Brain microvascular endothelial cell (primary cell): Measurements from ENCODE around the gene EXOC5.
"Not testable (repeated sequence)": the region's sequence is repeated elsewhere in the genome, so short reads cannot be mapped to it uniquely, and the experiment has no call there.

Experiments used
- DNase-seq: peaks from one replicate; pipeline ENCODE4 v3.0.0-alpha.2; 2020
- H3K27ac ChIP-seq: fragments of 250-450 bp; sonication (Bioruptor Pico); 2 replicates; pipeline ENCODE4 v1.5.1; 2020; ENCODE audit warnings: mild to moderate bottlenecking, moderate library complexity
- H3K27me3 ChIP-seq: fragments of 250-450 bp; sonication (Bioruptor Pico); replicated peaks from 2 replicates; pipeline ENCODE4 v1.5.1; 2020; ENCODE audit warnings: mild to moderate bottlenecking
- H3K36me3 ChIP-seq: fragments of 250-450 bp; sonication (Bioruptor Pico); replicated peaks from 2 replicates; pipeline ENCODE4 v1.5.1; 2020; ENCODE audit warnings: mild to moderate bottlenecking
- H3K4me3 ChIP-seq: 2 replicates; pipeline ENCODE4 v1.5.1; 2011; ENCODE audit warnings: low read depth, mild to moderate bottlenecking, control low read depth, low read length, moderate library complexity
- in situ Hi-C: cut with HindIII; loops from 2 replicates; pipeline ENCODE4 v1.10.0; 2017; ENCODE audit warnings: low sequenced_read_pairs, low pct_ligation_motif_present
- TF ChIP-seq, protein P1 (sequence below): IDR thresholded peaks from 2 replicates; pipeline ENCODE4 v1.5.1; 2011; ENCODE audit warnings: low read depth, mild to moderate bottlenecking, moderate library complexity, low read length, control low read depth, inconsistent platforms; ENCODE audit errors: missing control alignments

EXOC5 gene

GRCh38 chr14:57245941-57246340 is 22.8 kb downstream of the EXOC5 start:
- TF ChIP-seq, protein P1, sequence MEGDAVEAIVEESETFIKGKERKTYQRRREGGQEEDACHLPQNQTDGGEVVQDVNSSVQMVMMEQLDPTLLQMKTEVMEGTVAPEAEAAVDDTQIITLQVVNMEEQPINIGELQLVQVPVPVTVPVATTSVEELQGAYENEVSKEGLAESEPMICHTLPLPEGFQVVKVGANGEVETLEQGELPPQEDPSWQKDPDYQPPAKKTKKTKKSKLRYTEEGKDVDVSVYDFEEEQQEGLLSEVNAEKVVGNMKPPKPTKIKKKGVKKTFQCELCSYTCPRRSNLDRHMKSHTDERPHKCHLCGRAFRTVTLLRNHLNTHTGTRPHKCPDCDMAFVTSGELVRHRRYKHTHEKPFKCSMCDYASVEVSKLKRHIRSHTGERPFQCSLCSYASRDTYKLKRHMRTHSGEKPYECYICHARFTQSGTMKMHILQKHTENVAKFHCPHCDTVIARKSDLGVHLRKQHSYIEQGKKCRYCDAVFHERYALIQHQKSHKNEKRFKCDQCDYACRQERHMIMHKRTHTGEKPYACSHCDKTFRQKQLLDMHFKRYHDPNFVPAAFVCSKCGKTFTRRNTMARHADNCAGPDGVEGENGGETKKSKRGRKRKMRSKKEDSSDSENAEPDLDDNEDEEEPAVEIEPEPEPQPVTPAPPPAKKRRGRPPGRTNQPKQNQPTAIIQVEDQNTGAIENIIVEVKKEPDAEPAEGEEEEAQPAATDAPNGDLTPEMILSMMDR, result no peak
- H3K4me3 ChIP-seq, result no peak overlapping the region
- in situ Hi-C loops, result no loop called here
- DNase-seq, result peak; percentile 19
- no peak overlapping the region for H3K27ac ChIP-seq
- H3K36me3 ChIP-seq, result peaks cover 9% of the 10 kb centered on the region
- no peaks in the 10 kb centered on the region for H3K27me3 ChIP-seq

GRCh38 chr14:57244106-57244505 is 24.6 kb downstream of the EXOC5 start:
- Histone ChIP-seq H3K36me3 (peaks cover 9% of the 10 kb centered on the region), H3K27ac (no peak overlapping the region)

GRCh38 chr14:57243320-57243719 is 25.4 kb downstream of the EXOC5 start:
- TF ChIP-seq, protein P1, result no peak
- peaks cover 9% of the 10 kb centered on the region for H3K36me3 ChIP-seq

More at GRCh38 chr14:57244106-57244505, 24.6 kb downstream of the EXOC5 start:
- DNase-seq, result no peak
- Histone ChIP-seq H3K27me3 (no peaks in the 10 kb centered on the region), H3K4me3 (no peak overlapping the region)
- TF ChIP-seq, protein P1, result no peak
- in situ Hi-C loops, result no loop called here

GRCh38 chr14:57240115-57240514 is 28.6 kb downstream of the EXOC5 start:
- in situ Hi-C loops, H3K4me3 ChIP-seq, H3K36me3 ChIP-seq, H3K27me3 ChIP-seq, H3K27ac ChIP-seq, DNase-seq: not testable (repeated sequence)

More at GRCh38 chr14:57243320-57243719, 25.4 kb downstream of the EXOC5 start:
- in situ Hi-C loops, result no loop called here
- DNase-seq, result no peak
- Histone ChIP-seq H3K27ac (no peak overlapping the region), H3K4me3 (no peak overlapping the region), H3K27me3 (no peaks in the 10 kb centered on the region)

DNA sequence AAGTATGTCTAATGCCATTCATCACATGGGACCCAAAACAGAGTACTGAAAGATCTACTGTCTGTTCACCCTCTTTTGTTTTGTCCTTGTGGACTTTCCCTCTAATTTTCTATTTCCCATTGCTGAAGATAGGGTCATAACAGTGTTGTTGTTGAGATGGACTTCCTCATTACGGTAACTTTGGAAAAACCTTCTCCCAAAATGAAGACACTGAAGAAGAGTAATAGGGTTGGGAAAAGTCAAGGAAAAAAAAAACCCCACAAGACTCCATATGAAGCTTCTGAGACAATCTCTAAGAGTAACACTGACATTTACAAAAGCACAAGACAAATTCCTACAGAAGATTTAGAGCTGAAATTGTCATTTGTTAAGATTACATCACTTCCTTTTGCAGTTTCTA is 36.7 kb downstream of the EXOC5 start:
- Histone ChIP-seq H3K4me3 (no peak overlapping the region), H3K36me3 (peaks cover 15% of the 10 kb centered on the region), H3K27me3 (no peaks in the 10 kb centered on the region), H3K27ac (no peak overlapping the region)
- in situ Hi-C loops, result no loop called here
- DNase-seq, result no peak
- TF ChIP-seq, protein P1, result no peak

GRCh38 chr14:57228320-57228719 is 40.4 kb downstream of the EXOC5 start:
- in situ Hi-C loops, H3K4me3 ChIP-seq, H3K27me3 ChIP-seq, DNase-seq, H3K27ac ChIP-seq: not testable (repeated sequence)
- H3K36me3 ChIP-seq, result peaks cover 15% of the 10 kb centered on the region

GRCh38 chr14:57227083-57227482 is 41.6 kb downstream of the EXOC5 start:
- in situ Hi-C loops, result no loop called here

More at GRCh38 chr14:57227083-57227482, 41.6 kb downstream of the EXOC5 start:
- TF ChIP-seq, protein P1, result no peak
- H3K36me3 ChIP-seq, result peaks cover 13% of the 10 kb centered on the region
- no peak overlapping the region for H3K4me3 ChIP-seq
- H3K27ac ChIP-seq, result no peak overlapping the region
- no peak for DNase-seq
- H3K27me3 ChIP-seq, result no peaks in the 10 kb centered on the region
